Measurements from ENCODE around the gene LHX1. TPM values are rescaled to one million over a fixed set of nuclear protein-coding genes. Genes with fewer than 3 reads are reported as not detected.

Gene LHX1
- total RNA-seq, 1 donor from 2014 or later: 4.5 TPM

DNA sequence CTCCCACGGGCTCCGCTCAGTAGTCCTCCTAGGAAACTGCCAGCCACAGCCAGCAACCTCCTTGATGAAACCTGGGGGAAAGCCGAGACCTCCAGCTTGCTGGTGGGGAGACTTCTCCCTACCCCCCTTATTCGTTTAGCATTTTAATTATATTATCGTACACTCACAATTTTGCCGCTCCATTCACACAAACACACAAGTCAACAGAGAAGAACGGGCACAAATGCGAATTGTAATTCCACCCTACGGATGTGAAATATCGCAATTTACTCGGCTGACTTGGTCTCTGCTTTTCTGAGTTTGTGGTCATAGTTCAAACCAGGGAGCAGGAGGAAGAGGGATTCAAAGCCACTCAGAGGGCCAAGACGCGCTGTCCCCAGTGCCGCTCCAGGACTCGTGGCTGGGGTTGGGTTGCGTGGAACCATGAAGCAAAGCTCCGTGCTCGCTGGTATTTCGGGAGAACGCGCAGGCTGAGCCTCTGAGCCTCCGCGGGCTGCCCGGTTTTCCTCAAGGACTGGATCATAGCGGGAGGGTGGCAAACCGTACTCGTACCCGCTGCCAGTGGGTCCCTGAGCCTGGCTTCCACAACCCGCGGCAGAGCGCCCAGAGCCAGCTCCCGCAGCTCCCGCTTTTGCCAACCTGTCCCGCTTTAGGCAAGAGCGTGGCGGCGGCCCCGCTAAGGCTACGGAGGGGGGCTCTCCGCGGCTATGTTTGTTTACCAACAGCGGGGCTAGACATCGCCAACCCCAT lies 2.0 kb downstream of the LHX1 start:
- peaks cover 4% of the 10 kb centered on the region for H3K36me3 Mint-ChIP-seq (ENCODE audit: low read depth, unreplicated experiment)
- H3K4me1 Mint-ChIP-seq (ENCODE audit: unreplicated experiment): peaks cover 33% of the 10 kb centered on the region
- TF ChIP-seq CTCF (IDR thresholded peaks at IDR 0.05; ENCODE audit: unreplicated experiment): no peak
- peaks cover 35% of the 10 kb centered on the region for H3K27me3 Mint-ChIP-seq (ENCODE audit: unreplicated experiment)
- H3K27ac Mint-ChIP-seq (ENCODE audit: unreplicated experiment): peak overlapping the region; percentile 1
- H3K4me3 Mint-ChIP-seq (ENCODE audit: unreplicated experiment): peak overlapping the region; percentile 67
- H3K9me3 Mint-ChIP-seq (ENCODE audit: unreplicated experiment): no peaks in the 10 kb centered on the region
- no peak for DNase-seq (ENCODE audit: low spot score)

- H3K9me3 Mint-ChIP-seq (ENCODE audit: unreplicated experiment): no peaks in the 10 kb centered on the region
- H3K27ac Mint-ChIP-seq (ENCODE audit: unreplicated experiment): no peak overlapping the region
- no peak for DNase-seq (ENCODE audit: low spot score)
- H3K36me3 Mint-ChIP-seq (ENCODE audit: low read depth, unreplicated experiment): peaks cover 4% of the 10 kb centered on the region
- H3K27me3 Mint-ChIP-seq (ENCODE audit: unreplicated experiment): peaks cover 35% of the 10 kb centered on the region
- TF ChIP-seq CTCF (IDR thresholded peaks at IDR 0.05; ENCODE audit: unreplicated experiment): no peak
- peaks cover 33% of the 10 kb centered on the region for H3K4me1 Mint-ChIP-seq (ENCODE audit: unreplicated experiment)
- no peak overlapping the region for H3K4me3 Mint-ChIP-seq (ENCODE audit: unreplicated experiment)
Observed at GRCh38 chr17:36939802-36940312, 2.6 kb downstream of the LHX1 start.

- TF ChIP-seq CTCF (IDR thresholded peaks at IDR 0.05; ENCODE audit: unreplicated experiment): no peak
- H3K4me1 Mint-ChIP-seq (ENCODE audit: unreplicated experiment): peaks cover 28% of the 10 kb centered on the region
- H3K9me3 Mint-ChIP-seq (ENCODE audit: unreplicated experiment): no peaks in the 10 kb centered on the region
- H3K4me3 Mint-ChIP-seq (ENCODE audit: unreplicated experiment): no peak overlapping the region
- no peak for DNase-seq (ENCODE audit: low spot score)
- peaks cover 32% of the 10 kb centered on the region for H3K27me3 Mint-ChIP-seq (ENCODE audit: unreplicated experiment)
- peaks cover 4% of the 10 kb centered on the region for H3K36me3 Mint-ChIP-seq (ENCODE audit: low read depth, unreplicated experiment)
- H3K27ac Mint-ChIP-seq (ENCODE audit: unreplicated experiment): no peak overlapping the region
Observed at GRCh38 chr17:36940313-36941264, 3.3 kb downstream of the LHX1 start.

GRCh38 chr17:36941265-36942010 lies 4.2 kb downstream of the LHX1 start:
- no peaks in the 10 kb centered on the region for H3K9me3 Mint-ChIP-seq (ENCODE audit: unreplicated experiment)

More at GRCh38 chr17:36941265-36942010, 4.2 kb downstream of the LHX1 start:
- peak overlapping the region; percentile 15 for H3K4me3 Mint-ChIP-seq (ENCODE audit: unreplicated experiment)
- no peak for TF ChIP-seq CTCF (IDR thresholded peaks at IDR 0.05; ENCODE audit: unreplicated experiment)
- peaks cover 34% of the 10 kb centered on the region for H3K27me3 Mint-ChIP-seq (ENCODE audit: unreplicated experiment)
- peaks cover 27% of the 10 kb centered on the region for H3K4me1 Mint-ChIP-seq (ENCODE audit: unreplicated experiment)
- no peak for DNase-seq (ENCODE audit: low spot score)
- H3K27ac Mint-ChIP-seq (ENCODE audit: unreplicated experiment): no peak overlapping the region
- peaks cover 4% of the 10 kb centered on the region for H3K36me3 Mint-ChIP-seq (ENCODE audit: low read depth, unreplicated experiment)

Measured in endothelial cell (in vitro differentiated cells).